Adrenal gland (tissue), 12 donors: Measurements from ENCODE around the gene NXPE3. TPM values are rescaled to one million over a fixed set of nuclear protein-coding genes. Genes with fewer than 3 reads are reported as not detected.

Source experiments
- DNase-seq, 7 donors: peaks; one replicate each; pipeline ENCODE4 v3.0.0-alpha.2; 2019 to 2020
- H3K27ac ChIP-seq, 5 donors: fragments of 200-600 bp; sonication (generic) in 4 of 5; 1 replicate in 3 of 5; 2 replicates in 2 of 5; pipeline versions ENCODE4 v1.5.1 to v1.8.0; 2016 to 2020; ENCODE audit warnings: mild to moderate bottlenecking in 1 of 5
- H3K27me3 ChIP-seq: fragments of 200-600 bp; 2 replicates; pipeline ENCODE4 v1.8.0; 2021
- H3K36me3 ChIP-seq, 2 donors: fragments of 200-600 bp; replicated peaks in 1 of 2; 1 replicate in 1 of 2; 2 replicates in 1 of 2; pipeline versions ENCODE4 v1.5.1 to v1.8.0; 2018 to 2022
- H3K4me1 ChIP-seq, 2 donors: fragments of 200-600 bp; replicated peaks in 1 of 2; 1 replicate in 1 of 2; 2 replicates in 1 of 2; pipeline versions ENCODE4 v1.5.1 to v1.8.0; 2018 to 2021
- H3K4me3 ChIP-seq, 4 donors: fragments of 200-600 bp; sonication (generic) in 3 of 4; one replicate each; pipeline ENCODE4 v1.5.1; 2016 to 2018
- H3K9me3 ChIP-seq, 3 donors: fragments of 200-600 bp; sonication (generic) in 1 of 3; replicated peaks in 1 of 3; 1 replicate in 2 of 3; 2 replicates in 1 of 3; pipeline versions ENCODE4 v1.5.1 to v1.8.0; 2016 to 2021
- CTCF ChIP-seq, 6 experiments: fragments of 450-650 bp in 4 of 6; fragments of 200-600 bp in 2 of 6; sonication (generic) in 1 of 6; IDR thresholded peaks; 1 replicate in 5 of 6; 2 replicates in 1 of 6; pipeline versions ENCODE4 v1.5.1 to v1.8.0; 2016 to 2021; ENCODE audit warnings: antibody characterized with exemption in 6 of 6, mild to moderate bottlenecking in 2 of 6, moderate library complexity in 1 of 6
- POLR2A ChIP-seq, 2 donors: fragments of 450-650 bp; IDR thresholded peaks; one replicate each; pipeline ENCODE4 v1.6.1; 2017; ENCODE audit warnings: antibody characterized with exemption in 2 of 2, mild to moderate bottlenecking in 2 of 2, moderate library complexity in 1 of 2
- WGBS, 4 donors: extraction: QIAGEN DNeasy Blood & Tissue Kit in 2 of 4; methylation state at CpG; one replicate each; pipeline versions ENCODE4 v1.1.5 to v1.1.7; 2013 to 2017; 5-methylcytosine and 5-hydroxymethylcytosine counted together
- intact Hi-C, 2 donors: fragments of 100-400 bp; cut with DNase I; formaldehyde crosslinking; loops; one replicate each; pipeline versions ENCODE4 v1.14.1 to v1.15.0; 2022 to 2023
- polyA plus RNA-seq, 3 donors: library from polyadenylated mRNA; stranded (reverse); fragments of 200-250 nt in 2 of 3; fragments of 350-450 nt in 1 of 3; fragmentation: Illumina TruSeq in 1 of 3; extraction: RNeasy Lipid Tissue Mini Kit (QIAGEN cat#74804) in 1 of 3; gene quantifications; one replicate each; pipeline ENCODE4 v1.2.3, GENCODE V29; 2013 to 2014
- total RNA-seq, 9 donors: library from RNA; depleted of rRNA in 4 of 9; stranded (reverse); fragments of >200 nt in 4 of 9; fragments of 120-200 nt in 1 of 9; fragmentation: NEBNext Ultra II Directional in 1 of 9; extraction: Animal tissue kit (Norgen Biotek cat#: 25700) in 1 of 9; gene quantifications; one replicate each; pipeline versions ENCODE4 v1.1.0 to v1.2.4, GENCODE V29; 2013 to 2023
- donor health status: healthy with polysubstance abuse.
- donor health status: Bipolar disorder and iron deficiency.
- donor health status: DM: yes; HTN: yes; CAD: no.
- donor health status: DM: no; HTN: no; CAD: no.
- donor health status: DM: no; HTN: no; CAD: no.
- donor health status: DM: yes; HTN: yes; CAD: no.

The NXPE3 gene
- total and polyA plus RNA-seq, 12 donors, result 2.7 to 25.2 (median 7.8) TPM

DNA sequence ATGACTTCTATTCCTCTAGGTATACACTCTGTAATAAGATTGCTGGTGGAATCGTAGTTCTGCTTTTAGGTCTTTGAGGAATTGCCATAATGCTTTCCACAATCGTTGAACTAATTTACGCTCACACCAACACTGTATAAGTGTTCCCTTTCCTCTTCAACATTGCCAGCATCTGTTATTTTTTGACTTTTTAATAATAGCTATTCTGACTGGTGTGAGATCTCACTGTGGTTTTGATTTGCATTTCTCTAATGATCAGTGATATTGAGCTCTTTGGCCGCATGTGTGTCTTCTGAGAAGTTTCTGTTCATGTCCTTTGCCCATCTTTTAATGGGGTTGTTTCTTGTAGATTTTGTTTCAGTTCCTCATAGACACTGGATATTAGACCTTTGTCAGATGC lies 12.8 kb downstream of the NXPE3 start:
- DNase-seq, result no peak
- H3K4me1 ChIP-seq, result no peaks in the 10 kb centered on the region
- 79 to 88% (median 83%) methylated on average over 4 of the region's 4 CpGs for WGBS, 4 donors
- intact Hi-C loops, result no loop called here
- H3K27me3 ChIP-seq, result no peaks in the 10 kb centered on the region
- TF ChIP-seq POLR2A (IDR thresholded peaks at IDR 0.05) (no peak), CTCF (IDR thresholded peaks at IDR 0.05) (no peak)
- H3K4me3 ChIP-seq, result no peak overlapping the region
- H3K9me3 ChIP-seq, result no peaks in the 10 kb centered on the region
- H3K36me3 ChIP-seq, result peaks cover 0 to 7% of the 10 kb centered on the region in 2 donors
- no peak overlapping the region for H3K27ac ChIP-seq

- H3K27me3 ChIP-seq, result no peaks in the 10 kb centered on the region
- no peak for DNase-seq
- WGBS, 4 donors, result 80 to 95% (median 93%) methylated on average over 3 of the region's 3 CpGs
- H3K36me3 ChIP-seq, result peaks cover 0 to under 1% of the 10 kb centered on the region in 2 donors
- no peaks in the 10 kb centered on the region for H3K9me3 ChIP-seq
- intact Hi-C loops, result no loop called here
- H3K4me3 ChIP-seq, result no peak overlapping the region
- TF ChIP-seq POLR2A (IDR thresholded peaks at IDR 0.05), result no peak
- TF ChIP-seq CTCF (IDR thresholded peaks at IDR 0.05), result no peak
- H3K4me1 ChIP-seq, result no peaks in the 10 kb centered on the region
- no peak overlapping the region for H3K27ac ChIP-seq
Measured at GRCh38 chr3:101796077-101796680, 17.2 kb downstream of the NXPE3 start.

GRCh38 chr3:101801174-101801573 lies 22.2 kb downstream of the NXPE3 start:
- intact Hi-C loops, result no loop called here
- no peak for DNase-seq
- 91 to 93% (median 92%) methylated on average over 4 of the region's 4 CpGs for WGBS, 4 donors
- no peak overlapping the region for H3K27ac ChIP-seq
- no peaks in the 10 kb centered on the region for H3K4me1 ChIP-seq
- H3K4me3 ChIP-seq, result no peak overlapping the region
- TF ChIP-seq CTCF (IDR thresholded peaks at IDR 0.05), result no peak
- no peak for TF ChIP-seq POLR2A (IDR thresholded peaks at IDR 0.05)
- no peaks in the 10 kb centered on the region for H3K27me3 ChIP-seq
- H3K9me3 ChIP-seq, result no peaks in the 10 kb centered on the region
- peaks cover 0 to 11% of the 10 kb centered on the region in 2 donors for H3K36me3 ChIP-seq

DNA sequence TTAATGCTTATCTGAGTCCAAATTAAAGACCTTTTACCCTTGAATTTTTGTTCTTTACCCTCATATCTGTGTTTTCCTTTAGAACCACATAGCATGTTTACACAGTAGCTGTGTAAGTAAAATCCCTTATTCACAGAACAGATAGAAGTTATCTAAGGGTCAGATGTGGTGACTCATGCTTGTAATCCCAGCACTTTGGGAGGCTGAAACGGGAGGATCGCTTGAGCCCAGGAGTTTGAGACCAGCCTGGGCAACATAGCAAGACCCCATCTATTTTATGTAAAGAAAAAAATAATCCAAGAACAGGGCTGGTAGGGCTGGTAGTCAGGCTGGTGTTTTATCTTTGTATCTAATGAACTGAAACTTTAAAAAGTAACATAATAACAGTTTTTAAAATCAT lies 23.2 kb downstream of the NXPE3 start:
- H3K27me3 ChIP-seq, result no peaks in the 10 kb centered on the region
- no peak overlapping the region for H3K4me3 ChIP-seq
- H3K36me3 ChIP-seq, result peaks cover 0 to 11% of the 10 kb centered on the region in 2 donors
- no peak overlapping the region for H3K27ac ChIP-seq
- 90 to 93% (median 91%) methylated on average over 2 of the region's 2 CpGs for WGBS, 4 donors
- no peak for DNase-seq
- H3K9me3 ChIP-seq, result no peaks in the 10 kb centered on the region
- intact Hi-C loops, result no loop called here
- no peaks in the 10 kb centered on the region for H3K4me1 ChIP-seq
- TF ChIP-seq CTCF (IDR thresholded peaks at IDR 0.05) (no peak), POLR2A (IDR thresholded peaks at IDR 0.05) (no peak)
